Suppressor macrophage treated with lipopolysaccharide for 4 hours (primary cell): Measurements from ENCODE around the gene IRX1.

Experiments used
- DNase-seq: peaks from one replicate; pipeline ENCODE4 v3.0.0-alpha.2; 2020

The IRX1 gene

DNA sequence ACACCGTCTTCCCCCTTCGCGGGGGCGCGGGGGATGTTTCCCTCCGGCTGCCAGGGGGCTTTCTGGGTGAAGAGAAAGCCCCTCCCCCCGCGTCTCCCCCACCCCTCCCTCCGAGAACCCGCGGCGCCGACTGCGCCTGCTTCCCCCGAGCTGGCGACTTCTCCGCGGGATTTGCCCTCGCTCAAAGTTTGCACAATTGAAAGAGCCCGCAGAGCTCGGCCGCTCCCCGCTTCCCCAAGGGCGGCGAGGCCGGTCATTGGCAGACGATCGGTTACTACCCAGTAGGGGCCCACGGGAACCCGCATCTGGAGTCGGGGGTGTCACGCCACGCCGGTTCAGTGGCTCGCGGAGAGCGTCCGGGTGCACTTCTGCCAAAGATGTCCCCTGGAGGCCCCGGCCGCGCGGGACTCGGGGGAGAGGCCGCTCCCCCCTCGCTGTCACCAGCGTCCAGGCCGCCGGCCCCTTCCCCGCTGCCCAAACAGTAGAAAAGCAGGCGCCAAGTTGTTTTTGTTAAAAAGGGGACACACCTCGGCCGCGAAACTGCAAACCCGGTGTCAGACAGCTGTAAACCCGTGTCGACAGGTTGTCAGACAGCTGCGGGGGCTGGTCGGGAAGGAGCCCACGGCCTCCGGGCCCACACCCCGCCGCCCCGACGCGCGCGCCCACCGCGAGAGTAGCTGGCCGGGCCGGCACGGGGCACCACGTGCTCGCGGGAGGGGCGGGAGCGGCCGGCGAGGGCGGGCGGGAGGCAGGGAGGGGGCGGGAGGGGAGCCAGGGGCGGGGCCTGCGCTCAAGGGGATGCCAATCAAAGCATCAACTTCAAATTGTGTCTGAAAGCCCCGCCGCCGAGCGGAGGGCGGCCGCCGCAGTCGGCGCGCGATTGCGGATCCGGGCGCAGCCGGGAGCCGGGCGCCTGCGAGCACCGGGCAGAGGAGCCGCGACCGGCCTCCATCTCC, at the start of gene IRX1:
TSS of gene IRX1 (plus strand) at position 827 of the 956 bp plus-strand sequence. CDS start 274 bp downstream, outside the sequence.
- no peak for DNase-seq

DNA sequence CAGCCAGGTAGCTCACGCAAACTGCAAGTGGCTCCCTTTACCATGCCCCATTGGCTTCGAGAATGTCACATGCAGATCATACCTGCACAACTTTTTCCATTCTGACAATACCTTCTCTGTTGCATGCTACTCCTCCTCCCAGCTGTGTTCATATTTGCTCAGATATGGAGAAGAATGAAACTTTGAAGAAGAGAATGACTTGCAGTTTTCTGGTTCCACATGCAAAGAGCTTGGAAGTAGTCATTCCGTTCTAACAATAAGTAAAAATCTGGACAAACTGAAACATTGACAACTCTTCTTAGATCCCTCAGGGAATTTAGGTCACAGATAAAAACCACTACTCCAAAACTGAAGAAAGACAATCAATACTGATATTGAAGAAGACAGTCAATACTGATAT, 49.6 kb upstream of the IRX1 start:
- no peak for DNase-seq

GRCh38 chr5:3564116-3564515, 31.5 kb upstream of the IRX1 start:
- no peak for DNase-seq

DNA sequence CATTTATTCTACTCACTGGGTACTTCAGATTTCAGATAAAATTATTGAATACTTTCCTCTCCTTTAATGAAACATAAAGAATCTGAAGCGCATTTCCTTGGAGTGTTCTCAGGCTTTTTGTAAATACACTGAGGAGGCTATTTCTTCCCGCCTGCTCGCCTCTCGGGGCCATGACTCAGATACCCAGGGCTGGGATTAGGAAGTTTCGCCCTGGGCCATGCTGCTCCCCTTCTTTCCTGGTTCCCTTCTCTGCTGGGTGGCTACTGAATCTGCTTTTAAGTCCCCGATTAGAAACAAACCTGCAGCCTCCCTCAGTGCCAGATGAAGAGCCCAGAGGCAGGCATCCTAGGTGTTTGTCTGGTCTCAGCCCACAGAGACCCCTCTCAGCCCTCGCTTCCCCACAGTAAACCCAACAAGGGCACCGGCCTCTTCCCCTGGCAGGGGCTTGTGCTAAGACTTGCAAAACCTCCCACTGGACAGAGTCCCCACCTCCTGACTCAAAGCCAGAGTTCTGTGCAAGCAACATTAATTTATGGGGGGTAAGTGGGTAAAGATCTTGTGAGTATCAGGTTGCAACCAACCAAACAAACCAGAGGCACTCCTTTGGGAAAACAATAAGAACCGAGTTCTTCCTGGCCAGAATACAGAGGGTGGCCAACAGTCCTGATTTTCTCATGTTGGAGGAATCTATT, 30.7 kb upstream of the IRX1 start:
- no peak for DNase-seq

DNA sequence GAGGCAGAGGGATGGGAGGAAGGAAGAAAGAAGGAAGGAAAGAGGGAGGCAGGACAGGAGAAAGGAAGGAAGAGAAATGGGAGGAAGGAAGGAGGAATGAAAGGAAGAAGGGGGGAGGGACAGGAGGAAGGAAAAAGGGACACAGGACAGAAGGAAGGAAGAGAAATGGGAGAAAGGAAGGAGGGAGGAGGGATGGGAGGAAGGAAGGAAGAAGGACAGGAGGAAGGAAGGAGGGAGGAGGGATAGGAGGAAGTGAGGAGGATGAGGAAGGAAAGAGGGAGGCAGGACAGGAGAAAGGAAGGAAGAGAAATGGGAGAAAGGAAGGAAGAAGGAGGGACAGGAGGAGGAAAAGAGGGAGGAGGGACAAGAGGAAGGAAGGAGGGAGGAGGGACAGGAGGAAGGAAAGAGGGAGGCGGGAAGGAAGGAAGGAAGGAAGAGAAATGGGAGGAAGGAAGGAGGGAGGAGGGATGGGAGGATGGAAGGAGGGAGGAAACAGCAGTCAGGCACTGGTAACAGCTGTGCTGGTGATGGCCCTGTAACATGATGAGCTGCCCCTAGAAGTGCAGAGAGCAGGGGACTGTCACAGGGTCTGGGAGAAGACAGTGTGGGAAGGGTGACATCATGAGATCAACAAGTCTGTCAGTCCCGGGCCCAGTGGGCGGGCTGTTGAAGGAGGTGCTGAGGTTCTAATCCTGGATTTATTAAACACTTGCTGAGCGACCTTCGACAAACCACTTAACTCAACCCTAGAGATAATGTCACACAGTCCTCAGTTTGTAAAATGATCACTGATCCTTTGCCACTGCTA, 10.7 kb upstream of the IRX1 start:
- no peak for DNase-seq

DNA sequence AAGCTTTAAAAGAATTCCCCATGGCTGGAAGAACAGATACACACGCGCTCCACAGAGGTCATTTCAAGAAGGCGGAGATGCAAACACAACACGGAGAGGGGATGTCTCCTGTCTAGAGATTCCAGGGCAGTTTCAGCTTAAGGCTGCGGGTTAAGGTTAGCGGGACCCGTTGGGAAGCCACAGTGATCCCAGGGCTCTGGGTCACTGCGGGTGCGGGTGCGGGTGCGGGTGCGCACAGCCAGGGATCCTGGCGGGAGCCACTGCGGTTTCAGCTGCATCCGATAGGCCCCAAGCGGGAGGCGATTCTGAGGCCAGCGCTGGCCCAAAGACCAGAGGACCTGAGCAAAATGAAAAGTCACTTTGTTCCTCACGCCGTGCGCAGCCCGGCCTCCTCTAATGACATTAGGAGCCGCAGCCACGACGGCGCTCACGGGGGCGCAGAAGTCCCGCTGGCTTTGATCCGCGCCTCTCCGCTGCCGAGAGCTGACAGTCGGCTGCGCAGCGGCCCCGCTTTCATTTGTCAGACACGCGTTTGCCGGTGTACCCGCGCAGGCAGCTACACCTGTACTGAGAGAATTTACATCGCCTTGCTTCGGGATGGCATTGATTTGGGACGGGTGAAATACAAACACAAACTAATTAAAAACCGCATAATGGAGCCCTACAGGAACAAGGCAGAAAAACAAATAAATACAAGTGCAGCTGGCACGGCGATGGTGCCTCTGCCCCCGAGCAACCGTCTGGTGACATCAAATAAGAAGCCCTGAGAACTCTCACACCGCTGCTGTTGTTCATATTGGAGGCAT, 5.3 kb upstream of the IRX1 start:
- no peak for DNase-seq

GRCh38 chr5:3590967-3591900, 4.4 kb upstream of the IRX1 start:
- no peak for DNase-seq

DNA sequence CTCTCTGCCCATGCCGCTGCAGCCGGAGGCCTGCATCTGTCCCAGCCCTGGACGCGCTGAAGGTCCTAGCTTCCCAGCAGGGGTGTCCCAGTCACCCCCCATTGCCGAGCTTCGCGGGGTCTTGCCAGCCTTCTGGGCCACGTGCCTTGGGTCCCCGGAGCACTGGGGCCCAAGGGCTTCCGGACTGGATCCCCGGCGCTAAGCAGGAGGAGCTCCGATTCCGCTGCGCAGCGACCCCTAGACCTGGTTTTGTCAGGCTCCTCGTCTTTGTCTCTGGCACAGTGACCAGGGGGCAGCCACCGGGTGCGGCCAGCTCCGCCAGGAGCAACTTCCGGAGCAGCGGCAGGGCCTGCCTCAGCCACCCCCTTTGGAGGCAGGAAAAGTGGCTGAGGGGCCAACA, 3.3 kb upstream of the IRX1 start:
- no peak for DNase-seq

DNA sequence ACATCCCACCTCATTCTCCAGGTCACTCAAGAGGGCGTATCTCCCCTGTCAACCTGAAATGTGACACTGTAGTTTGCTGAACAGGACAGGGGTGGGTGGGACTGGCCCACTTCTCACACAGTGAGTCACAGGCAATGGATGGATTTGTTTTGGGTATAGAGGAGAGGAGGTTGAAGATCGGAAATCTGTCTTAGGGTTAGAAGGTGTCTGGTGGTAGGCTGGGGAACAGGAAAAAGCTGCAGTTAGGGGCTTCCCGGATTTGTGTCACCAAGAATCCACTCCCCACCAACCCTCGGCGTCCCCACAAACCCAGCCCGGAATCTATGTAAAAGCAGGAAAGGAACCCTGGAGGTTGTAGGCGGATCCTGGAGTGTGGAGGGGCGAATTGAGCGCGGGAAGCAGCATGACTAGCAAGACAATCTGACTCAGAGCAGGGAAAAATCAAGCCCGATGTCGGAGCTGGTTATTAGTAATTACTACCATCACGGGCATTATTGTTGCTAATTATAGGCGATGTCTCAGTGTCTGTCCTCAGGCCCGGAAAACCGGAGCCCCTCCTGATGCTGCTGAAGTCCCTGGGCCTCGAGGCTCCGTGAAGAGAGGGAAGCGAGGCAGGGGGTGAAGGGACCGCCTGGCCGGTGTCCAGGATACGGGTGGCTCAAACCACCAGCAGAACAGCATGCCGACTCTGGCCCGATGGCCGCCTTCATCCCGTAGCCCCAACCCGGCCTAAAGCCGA, 1.7 kb upstream of the IRX1 start:
- no peak for DNase-seq

DNA sequence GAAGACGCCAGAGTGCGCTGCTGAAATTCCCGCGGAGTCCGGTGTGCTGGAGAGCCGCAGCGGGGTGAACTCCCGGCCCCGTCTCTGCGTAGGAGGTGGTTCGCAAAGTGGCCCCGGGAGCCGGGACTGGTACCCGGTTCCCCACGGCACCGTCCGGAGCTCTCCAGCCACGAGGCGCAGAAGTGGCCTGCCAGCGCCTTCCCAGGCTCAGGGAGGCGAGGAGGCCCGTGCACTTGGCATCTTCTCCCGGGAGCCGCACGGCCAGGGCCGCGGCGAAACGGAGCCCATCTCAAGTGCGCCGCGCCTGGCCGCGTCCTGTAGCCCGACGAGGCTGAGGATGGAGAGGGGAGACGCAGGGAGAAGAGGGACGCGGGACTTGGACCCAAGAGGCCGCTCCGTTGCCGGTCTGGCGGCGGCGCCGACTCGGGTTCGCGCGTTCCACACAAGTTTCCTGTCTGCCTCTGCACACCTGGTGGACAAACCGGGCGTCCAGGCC, 1.1 kb upstream of the IRX1 start:
- DNase-seq = no peak

- DNase-seq = no peak
Measured at GRCh38 chr5:3596261-3596825, 711 bp downstream of the IRX1 start.

DNA sequence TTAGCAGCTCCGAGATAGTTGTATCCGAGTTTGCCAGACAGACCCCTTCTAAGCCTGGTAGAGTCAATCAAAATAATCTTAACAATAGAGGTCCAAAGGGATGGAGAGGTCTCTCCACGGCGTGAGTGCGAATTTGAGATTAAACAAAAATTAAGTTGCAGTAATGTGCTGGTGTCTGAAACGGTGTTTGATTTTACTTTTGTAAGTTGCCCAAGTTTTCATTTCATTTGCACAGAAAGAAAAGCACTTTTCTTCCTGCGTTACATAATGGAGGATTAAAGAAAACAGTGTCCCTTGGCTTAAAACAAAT, 1.2 kb downstream of the IRX1 start:
- DNase-seq = no peak

GRCh38 chr5:3597167-3598007, 1.8 kb downstream of the IRX1 start:
- DNase-seq = no peak

DNA sequence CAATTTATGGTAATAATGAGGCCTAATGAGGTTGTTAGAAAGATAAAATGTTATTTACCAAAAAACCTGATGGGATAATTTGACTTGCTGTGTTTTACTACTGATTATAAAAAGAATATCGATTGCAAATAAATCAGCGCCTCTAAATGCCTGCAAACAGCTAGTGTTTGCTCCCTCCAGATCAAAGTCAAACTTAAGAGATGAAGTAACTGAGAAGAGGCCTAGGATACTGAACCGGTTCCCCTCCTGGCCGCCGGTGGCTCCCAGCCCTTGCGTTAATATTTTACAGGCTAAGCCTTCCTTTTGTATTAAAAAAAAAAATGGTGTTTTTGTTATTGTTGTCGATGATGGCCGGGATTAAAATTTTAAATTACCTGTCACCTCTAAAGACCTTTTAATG, 2.6 kb downstream of the IRX1 start:
- DNase-seq = no peak

DNA sequence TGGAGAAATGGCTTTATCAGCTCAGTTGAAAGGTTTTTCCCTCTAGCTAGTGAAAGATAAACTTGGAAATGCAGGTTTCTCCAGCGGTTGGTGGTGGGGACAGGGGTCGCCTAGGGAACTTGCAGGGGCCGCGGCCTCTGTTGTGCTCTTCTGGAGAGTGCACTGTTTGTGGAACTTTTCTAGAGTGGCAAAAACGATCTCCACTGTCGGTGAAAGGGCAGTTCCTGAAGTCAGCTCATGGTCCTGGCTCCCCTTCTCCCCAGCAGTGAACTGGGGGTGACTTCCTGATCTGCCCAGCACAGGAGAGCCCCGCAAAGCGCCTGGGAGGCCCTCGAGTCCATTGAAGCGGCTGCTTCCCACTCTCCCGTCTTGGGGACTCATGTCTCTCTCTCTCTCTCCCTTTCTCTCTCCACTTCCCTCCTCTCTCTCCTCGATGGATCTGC, 3.2 kb downstream of the IRX1 start:
- no peak for DNase-seq

DNA sequence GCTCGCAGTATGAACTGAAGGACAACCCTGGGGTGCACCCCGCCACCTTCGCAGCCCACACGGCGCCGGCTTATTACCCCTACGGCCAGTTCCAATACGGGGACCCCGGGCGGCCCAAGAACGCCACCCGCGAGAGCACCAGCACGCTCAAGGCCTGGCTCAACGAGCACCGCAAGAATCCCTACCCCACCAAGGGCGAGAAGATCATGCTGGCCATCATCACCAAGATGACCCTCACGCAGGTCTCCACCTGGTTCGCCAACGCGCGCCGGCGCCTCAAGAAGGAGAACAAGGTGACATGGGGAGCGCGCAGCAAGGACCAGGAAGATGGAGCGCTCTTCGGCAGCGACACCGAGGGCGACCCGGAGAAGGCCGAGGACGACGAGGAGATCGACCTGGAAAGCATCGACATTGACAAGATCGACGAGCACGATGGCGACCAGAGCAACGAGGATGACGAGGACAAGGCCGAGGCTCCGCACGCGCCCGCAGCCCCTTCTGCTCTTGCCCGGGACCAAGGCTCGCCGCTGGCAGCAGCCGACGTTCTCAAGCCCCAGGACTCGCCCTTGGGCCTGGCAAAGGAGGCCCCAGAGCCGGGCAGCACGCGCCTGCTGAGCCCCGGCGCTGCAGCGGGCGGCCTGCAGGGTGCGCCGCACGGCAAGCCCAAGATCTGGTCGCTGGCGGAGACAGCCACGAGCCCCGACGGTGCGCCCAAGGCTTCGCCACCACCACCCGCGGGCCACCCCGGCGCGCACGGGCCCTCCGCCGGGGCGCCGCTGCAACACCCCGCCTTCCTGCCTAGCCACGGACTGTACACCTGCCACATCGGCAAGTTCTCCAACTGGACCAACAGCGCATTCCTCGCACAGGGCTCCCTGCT, 3.8 kb downstream of the IRX1 start:
- DNase-seq = no peak

DNA sequence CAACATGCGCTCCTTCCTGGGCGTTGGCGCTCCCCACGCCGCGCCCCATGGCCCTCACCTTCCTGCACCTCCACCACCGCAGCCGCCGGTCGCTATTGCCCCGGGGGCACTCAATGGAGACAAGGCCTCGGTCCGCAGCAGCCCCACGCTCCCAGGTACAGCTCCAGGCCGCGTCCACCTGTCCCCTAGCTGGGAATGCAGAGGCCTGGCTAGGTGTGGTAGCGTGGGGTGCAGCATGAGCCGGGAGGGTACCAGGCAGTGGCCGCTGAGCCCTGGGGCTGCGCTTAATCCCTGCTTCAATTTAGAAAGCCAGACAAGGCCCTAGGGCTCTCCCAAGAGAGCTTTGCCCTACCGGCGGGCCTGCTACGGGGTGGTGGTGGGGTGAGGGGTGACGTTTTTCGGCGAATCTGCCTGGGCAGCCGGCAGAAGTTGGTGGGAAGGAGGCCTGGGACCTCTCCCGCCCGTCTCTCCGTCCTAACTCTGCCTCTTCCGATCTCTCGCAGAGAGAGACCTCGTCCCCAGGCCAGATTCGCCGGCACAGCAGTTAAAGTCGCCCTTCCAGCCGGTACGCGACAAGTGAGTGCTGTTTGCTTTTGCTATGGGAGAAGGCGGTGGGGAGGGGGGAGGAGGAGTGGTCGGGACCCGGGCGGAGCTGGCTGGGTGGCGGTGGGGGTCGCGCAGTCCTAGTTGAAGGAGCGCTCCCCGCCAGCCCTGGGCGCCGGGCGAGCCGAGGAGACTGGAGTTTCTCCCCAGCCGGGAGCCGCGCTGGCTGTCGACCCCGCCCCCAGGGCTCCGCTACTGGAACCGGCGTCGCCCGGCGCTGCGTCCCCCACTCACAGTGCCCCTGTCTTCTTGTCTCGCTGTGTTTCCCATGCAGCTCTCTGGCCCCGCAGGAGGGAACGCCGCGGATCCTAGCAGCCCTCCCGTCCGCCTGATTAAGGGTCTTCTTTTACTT, 4.8 kb downstream of the IRX1 start:
- DNase-seq = no peak
